HG03039 (cell line): ENCODE data around the gene TGIF2.

Experiments used
- ATAC-seq: cut with Tn5 transposase; IDR thresholded peaks from one replicate; pipeline ENCODE4 v1.9.1; 2021; ENCODE audit warnings: mild to moderate bottlenecking, moderate library complexity; ENCODE audit not compliant: unreplicated experiment

TGIF2 gene

GRCh38 chr20:36573103-36573797, at the start of gene TGIF2:
Gene TGIF2, plus strand, starts transcription at chr20:36573597. Its CDS starts 5,178 bp downstream, at chr20:36578775.
- peak; percentile 59 for ATAC-seq

- ATAC-seq = no peak
Observed at GRCh38 chr20:36525620-36526365, 47.6 kb upstream of the TGIF2 start.

GRCh38 chr20:36526521-36527011, 46.8 kb upstream of the TGIF2 start:
- ATAC-seq = no peak

- ATAC-seq = no peak
Observed at GRCh38 chr20:36527331-36528125, 45.9 kb upstream of the TGIF2 start.

- no peak for ATAC-seq
Observed at GRCh38 chr20:36528176-36528874, 45.1 kb upstream of the TGIF2 start.

GRCh38 chr20:36528875-36529417, 44.5 kb upstream of the TGIF2 start:
- no peak for ATAC-seq

GRCh38 chr20:36532388-36532787, 41.0 kb upstream of the TGIF2 start:
- no peak for ATAC-seq

- no peak for ATAC-seq
Observed at GRCh38 chr20:36532822-36533221, 40.6 kb upstream of the TGIF2 start.

GRCh38 chr20:36538026-36538722, 35.2 kb upstream of the TGIF2 start:
- no peak for ATAC-seq

GRCh38 chr20:36540551-36541211, 32.7 kb upstream of the TGIF2 start:
- ATAC-seq = no peak

GRCh38 chr20:36541227-36541767, 32.1 kb upstream of the TGIF2 start, which contains the start of gene MYL9:
Gene MYL9, plus strand, starts transcription at chr20:36541519. Its CDS starts 3,366 bp downstream, at chr20:36544885.
- ATAC-seq = no peak

- ATAC-seq = no peak
Observed at GRCh38 chr20:36541768-36542488, 31.5 kb upstream of the TGIF2 start.

GRCh38 chr20:36542516-36543183, 30.7 kb upstream of the TGIF2 start:
- ATAC-seq = no peak

GRCh38 chr20:36543184-36544133, 29.9 kb upstream of the TGIF2 start:
- no peak for ATAC-seq

GRCh38 chr20:36544134-36545018, 29.0 kb upstream of the TGIF2 start:
- ATAC-seq = no peak
